ENCODE measurements around the gene APOBEC3B.

APOBEC3B gene

GRCh38 chr22:39041908-39042307 is 59.8 kb downstream of the APOBEC3B start:
- TF ChIP-seq TAF1 (IDR thresholded peaks at IDR 0.05; ENCODE audit: low read depth, low read length) (no peak), POLR2A (IDR thresholded peaks at IDR 0.05; ENCODE audit: low read depth, low read length) (no peak), POLR2AphosphoS5 (IDR thresholded peaks at IDR 0.05; ENCODE audit: low read depth, low read length) (no peak), PAX5 (IDR thresholded peaks at IDR 0.05; ENCODE audit: insufficient read depth, low read length, severe bottlenecking) (no peak), SPI1 (IDR thresholded peaks at IDR 0.05; ENCODE audit: low read depth, low read length) (no peak), POU2F2 (IDR thresholded peaks at IDR 0.05; ENCODE audit: low read depth, low read length) (no peak)
- DNase-seq (ENCODE audit: insufficient read length, low spot score) = no peak
- FAIRE-seq = no peak

All from GM12891 (cell line).